Glutamatergic neuron (in vitro differentiated cells): ENCODE measurements around the gene TRIO. TPM values are rescaled to one million over a fixed set of nuclear protein-coding genes. Genes with fewer than 3 reads are reported as not detected.

Experiments used
- DNase-seq: peaks from one replicate; pipeline ENCODE4 v3.0.0; 2022
- H3K27ac Mint-ChIP-seq: one replicate; pipeline ENCODE4 v1.8.0; 2020; ENCODE audit warnings: mild to moderate bottlenecking, mixed read lengths, inconsistent platforms; ENCODE audit not compliant: unreplicated experiment
- H3K27me3 Mint-ChIP-seq: one replicate; pipeline ENCODE4 v1.8.0; 2020; ENCODE audit warnings: mild to moderate bottlenecking, moderate library complexity, mixed read lengths, inconsistent platforms; ENCODE audit not compliant: unreplicated experiment
- H3K36me3 Mint-ChIP-seq: one replicate; pipeline ENCODE4 v1.8.0; 2020; ENCODE audit warnings: mild to moderate bottlenecking, mixed read lengths, inconsistent platforms; ENCODE audit not compliant: unreplicated experiment
- H3K4me1 Mint-ChIP-seq: one replicate; pipeline ENCODE4 v1.8.0; 2020; ENCODE audit warnings: mild to moderate bottlenecking, low read depth, mixed read lengths, inconsistent platforms; ENCODE audit not compliant: unreplicated experiment
- H3K4me3 Mint-ChIP-seq: one replicate; pipeline ENCODE4 v1.8.0; 2020; ENCODE audit warnings: mild to moderate bottlenecking, mixed read lengths, inconsistent platforms; ENCODE audit not compliant: unreplicated experiment
- H3K9me3 Mint-ChIP-seq: one replicate; pipeline ENCODE4 v1.8.0; 2020; ENCODE audit warnings: mild to moderate bottlenecking, moderate library complexity, mixed read lengths, inconsistent platforms; ENCODE audit not compliant: unreplicated experiment
- CTCF ChIP-seq: fragments of 200-600 bp; sonication (generic); IDR thresholded peaks from one replicate; pipeline ENCODE4 v1.5.0; 2021; ENCODE audit not compliant: partially characterized antibody, unreplicated experiment
- total RNA-seq: library from RNA; stranded (reverse); fragmentation: NEBNext Ultra II Directional; extraction: Animal tissue kit (Norgen Biotek cat#: 25700); gene quantifications from one replicate; pipeline ENCODE4 v1.2.1, GENCODE V29; 2021; ENCODE audit not compliant: unreplicated experiment

Gene TRIO
- total RNA-seq, 1 donor from 2014 or later, result 281 TPM

GRCh38 chr5:14127587-14127986 is 15.6 kb upstream of the TRIO start:
- TF ChIP-seq CTCF, result no peak
- peaks cover 8% of the 10 kb centered on the region for H3K4me1 Mint-ChIP-seq
- no peaks in the 10 kb centered on the region for H3K36me3 Mint-ChIP-seq
- H3K9me3 Mint-ChIP-seq, result peaks cover 3% of the 10 kb centered on the region
- H3K27ac Mint-ChIP-seq, result no peak overlapping the region
- H3K27me3 Mint-ChIP-seq, result peaks cover 2% of the 10 kb centered on the region
- no peak overlapping the region for H3K4me3 Mint-ChIP-seq
- no peak for DNase-seq

- Mint-ChIP-seq H3K4me1 (peaks cover 8% of the 10 kb centered on the region), H3K4me3 (no peak overlapping the region), H3K36me3 (no peaks in the 10 kb centered on the region), H3K27ac (no peak overlapping the region), H3K9me3 (peaks cover 3% of the 10 kb centered on the region), H3K27me3 (peaks cover 2% of the 10 kb centered on the region)
- no peak for TF ChIP-seq CTCF
- no peak for DNase-seq
Measured at GRCh38 chr5:14128079-14128478, 15.1 kb upstream of the TRIO start.

- no peak overlapping the region for H3K4me3 Mint-ChIP-seq
- peaks cover 8% of the 10 kb centered on the region for H3K4me1 Mint-ChIP-seq
- no peak for DNase-seq
- H3K36me3 Mint-ChIP-seq, result no peaks in the 10 kb centered on the region
- H3K27ac Mint-ChIP-seq, result no peak overlapping the region
- H3K27me3 Mint-ChIP-seq, result peaks cover 2% of the 10 kb centered on the region
- TF ChIP-seq CTCF, result no peak
- peaks cover 3% of the 10 kb centered on the region for H3K9me3 Mint-ChIP-seq
Measured at GRCh38 chr5:14129123-14129522, 14.0 kb upstream of the TRIO start.

- peaks cover 2% of the 10 kb centered on the region for H3K9me3 Mint-ChIP-seq
- H3K4me1 Mint-ChIP-seq, result no peaks in the 10 kb centered on the region
- no peak for TF ChIP-seq CTCF
- no peak overlapping the region for H3K4me3 Mint-ChIP-seq
- no peak overlapping the region for H3K27ac Mint-ChIP-seq
- H3K36me3 Mint-ChIP-seq, result no peaks in the 10 kb centered on the region
- no peak for DNase-seq
- H3K27me3 Mint-ChIP-seq, result peaks cover 3% of the 10 kb centered on the region
Measured at GRCh38 chr5:14131855-14132503, 11.2 kb upstream of the TRIO start.

GRCh38 chr5:14133394-14133793 is 9.7 kb upstream of the TRIO start:
- no peak overlapping the region for H3K27ac Mint-ChIP-seq
- peaks cover 2% of the 10 kb centered on the region for H3K9me3 Mint-ChIP-seq
- H3K4me3 Mint-ChIP-seq, result no peak overlapping the region
- H3K27me3 Mint-ChIP-seq, result peaks cover 4% of the 10 kb centered on the region
- TF ChIP-seq CTCF, result no peak
- DNase-seq, result no peak
- peaks cover under 1% of the 10 kb centered on the region for H3K4me1 Mint-ChIP-seq
- H3K36me3 Mint-ChIP-seq, result no peaks in the 10 kb centered on the region
